H1 (cell line): ENCODE data around the gene FOXC1. TPM values are rescaled to one million over a fixed set of nuclear protein-coding genes. Genes with fewer than 3 reads are reported as not detected.

Experiments
- CTCF ChIA-PET: fragments of 300-600 bp; sonication (Branson Sonifier 250); formaldehyde crosslinking; loops from one replicate; lab custom pipeline; 2021; ENCODE audit not compliant: partially characterized antibody; lab: Charles Lee
- POLR2A ChIA-PET: fragments of 300-600 bp; sonication (Branson Sonifier 250); formaldehyde crosslinking; loops from one replicate; lab custom pipeline; 2021; ENCODE audit warnings: inconsistent platforms; ENCODE audit not compliant: partially characterized antibody; lab: Charles Lee
- DNase-seq, 2 experiments: peaks; one replicate each; pipeline versions ENCODE4 v3.0.0 to v3.0.0-alpha.2; 2010 to 2022; ENCODE audit warnings: low spot score in 2 of 2, low read depth in 1 of 2, mixed read lengths in 1 of 2
- FAIRE-seq: peaks from 2 replicates; lab custom pipeline; 2011; peaks lifted over from hg19 to GRCh38; lab: Jason Lieb, UNC
- H2AFZ ChIP-seq: 2 replicates; pipeline ENCODE4 v1.8.1; 2012; ENCODE audit warnings: low read length, inconsistent platforms
- H2AK5ac ChIP-seq: 2 replicates; pipeline ENCODE4 v1.6.1; 2013; ENCODE audit warnings: low read depth, low read length
- H2BK120ac ChIP-seq: replicated peaks from 2 replicates; pipeline ENCODE3; 2013; ENCODE audit warnings: low read depth, low read length, inconsistent platforms
- H2BK12ac ChIP-seq: 2 replicates; pipeline ENCODE4 v1.6.1; 2013; ENCODE audit warnings: low read depth, low read length
- H2BK15ac ChIP-seq: 2 replicates; pipeline ENCODE4 v1.6.1; 2013; ENCODE audit warnings: low read length
- H2BK20ac ChIP-seq: 2 replicates; pipeline ENCODE4 v1.6.1; 2013; ENCODE audit warnings: low read length
- H2BK5ac ChIP-seq: 2 replicates; pipeline ENCODE4 v1.6.1; 2013; ENCODE audit warnings: low read depth, low read length
- H3K14ac ChIP-seq: 2 replicates; pipeline ENCODE4 v1.6.1; 2013; ENCODE audit warnings: inconsistent platforms; ENCODE audit not compliant: insufficient read length
- H3K18ac ChIP-seq: 2 replicates; pipeline ENCODE4 v1.6.1; 2013; ENCODE audit warnings: low read length; ENCODE audit errors: extremely low read depth
- H3K23ac ChIP-seq: 2 replicates; pipeline ENCODE4 v1.6.1; 2013; ENCODE audit warnings: inconsistent platforms; ENCODE audit not compliant: insufficient read length
- H3K23me2 ChIP-seq: 2 replicates; pipeline ENCODE4 v1.6.1; 2013; ENCODE audit warnings: low read depth, low read length
- H3K27ac ChIP-seq: 2 replicates; pipeline ENCODE4 v1.6.1; 2011; ENCODE audit warnings: low read depth, low read length, inconsistent platforms
- H3K27me3 ChIP-seq, 4 experiments: replicated peaks in 1 of 4; 1 replicate in 1 of 4; 2 replicates in 3 of 4; pipeline versions ENCODE4 v1.6.1 to v1.8.1; 2011 to 2013; ENCODE audit warnings: low read length in 3 of 4, mild to moderate bottlenecking in 3 of 4, inconsistent platforms in 2 of 4, mixed read lengths in 2 of 4, moderate library complexity in 1 of 4; ENCODE audit not compliant: control insufficient read depth in 3 of 4, insufficient read depth in 3 of 4; ENCODE audit errors: extremely low read depth in 1 of 4
- H3K36me3 ChIP-seq, 4 experiments: 2 replicates each; pipeline versions ENCODE4 v1.6.1 to v1.8.1; 2011 to 2013; ENCODE audit warnings: mild to moderate bottlenecking in 4 of 4, low read length in 3 of 4, moderate library complexity in 2 of 4, control low read depth in 1 of 4, inconsistent platforms in 1 of 4; ENCODE audit not compliant: insufficient read depth in 4 of 4, control insufficient read depth in 2 of 4
- H3K4ac ChIP-seq: replicated peaks from 2 replicates; pipeline ENCODE3; 2013; ENCODE audit warnings: low read length, low read depth, mixed read lengths, inconsistent platforms; ENCODE audit not compliant: insufficient read length
- H3K4me1 ChIP-seq, 4 experiments: replicated peaks in 1 of 4; 1 replicate in 1 of 4; 2 replicates in 3 of 4; pipeline versions ENCODE4 v1.6.1 to v1.8.1; 2011 to 2013; ENCODE audit warnings: low read length in 3 of 4, inconsistent platforms in 2 of 4, mixed read lengths in 1 of 4; ENCODE audit not compliant: insufficient read depth in 4 of 4, control insufficient read depth in 3 of 4
- H3K4me2 ChIP-seq, 2 experiments: 2 replicates each; pipeline versions ENCODE4 v1.6.1 to v1.8.1; 2011 to 2013; ENCODE audit warnings: low read depth in 2 of 2, low read length in 2 of 2, control low read depth in 1 of 2, inconsistent platforms in 1 of 2, mild to moderate bottlenecking in 1 of 2; ENCODE audit not compliant: insufficient read depth in 1 of 2
- H3K4me3 ChIP-seq, 4 experiments: fragments of 200-600, 300-600 bp in 1 of 4; sonication (generic), shearing (Covaris generic), sonication (Bioruptor Twin) in 1 of 4; 2 replicates each; pipeline versions ENCODE4 v1.5.1 to v1.8.1; 2011 to 2016; ENCODE audit warnings: low read length in 4 of 4, low read depth in 3 of 4, control low read depth in 2 of 4, inconsistent platforms in 2 of 4, mild to moderate bottlenecking in 2 of 4, mixed read lengths in 1 of 4, moderate library complexity in 1 of 4; ENCODE audit not compliant: insufficient read depth in 2 of 4; ENCODE audit errors: extremely low read depth in 1 of 4
- H3K56ac ChIP-seq: replicated peaks from 2 replicates; pipeline ENCODE3; 2013; ENCODE audit warnings: low read depth, mild to moderate bottlenecking, mixed read lengths, low read length, inconsistent platforms; ENCODE audit not compliant: insufficient read length
- H3K79me1 ChIP-seq: 2 replicates; pipeline ENCODE4 v1.6.1; 2013; ENCODE audit warnings: low read depth, low read length, control low read depth
- H3K79me2 ChIP-seq, 2 experiments: 2 replicates each; pipeline versions ENCODE4 v1.6.1 to v1.8.1; 2012 to 2013; ENCODE audit warnings: low read length in 2 of 2, mild to moderate bottlenecking in 2 of 2, inconsistent platforms in 1 of 2; ENCODE audit not compliant: insufficient read depth in 2 of 2, control insufficient read depth in 1 of 2
- H3K9ac ChIP-seq, 4 experiments: replicated peaks in 1 of 4; 1 replicate in 1 of 4; 2 replicates in 3 of 4; pipeline versions ENCODE4 v1.6.1 to v1.8.1; 2011 to 2013; ENCODE audit warnings: low read depth in 3 of 4, low read length in 3 of 4, control low read depth in 2 of 4, mild to moderate bottlenecking in 2 of 4, moderate library complexity in 2 of 4, inconsistent platforms in 1 of 4; ENCODE audit errors: extremely low read depth in 1 of 4
- H3K9me3 ChIP-seq, 2 experiments: 2 replicates each; pipeline versions ENCODE4 v1.6.1 to v1.8.1; 2012 to 2013; ENCODE audit warnings: mild to moderate bottlenecking in 2 of 2, moderate library complexity in 2 of 2, control low read depth in 1 of 2, inconsistent platforms in 1 of 2, low read depth in 1 of 2, low read length in 1 of 2, mixed read lengths in 1 of 2; ENCODE audit not compliant: insufficient read depth in 2 of 2
- H4K20me1 ChIP-seq, 2 experiments: replicated peaks in 1 of 2; 2 replicates each; pipeline versions ENCODE3 to v1.8.1; 2011 to 2013; ENCODE audit warnings: inconsistent platforms in 2 of 2, low read length in 2 of 2, mild to moderate bottlenecking in 1 of 2; ENCODE audit not compliant: insufficient read depth in 2 of 2, control insufficient read depth in 1 of 2
- H4K5ac ChIP-seq: 2 replicates; pipeline ENCODE4 v1.6.1; 2013; ENCODE audit warnings: low read length, low read depth, mixed read lengths, inconsistent platforms; ENCODE audit not compliant: insufficient read length
- H4K8ac ChIP-seq: 2 replicates; pipeline ENCODE4 v1.8.0; 2013; ENCODE audit warnings: mild to moderate bottlenecking, moderate library complexity, low read length, inconsistent platforms; ENCODE audit not compliant: insufficient read depth; ENCODE audit errors: extremely low read depth
- H4K91ac ChIP-seq: replicated peaks from 2 replicates; pipeline ENCODE3; 2013; ENCODE audit warnings: low read length, mixed read lengths, inconsistent platforms; ENCODE audit not compliant: insufficient read length
- KDM5A ChIP-seq: fragments of 200-600 bp; IDR thresholded peaks from 2 replicates; pipeline ENCODE4 v1.7.1; 2012; ENCODE audit warnings: mild to moderate bottlenecking, low read length, inconsistent platforms, mixed read lengths
- MAFK ChIP-seq: IDR thresholded peaks from 2 replicates; pipeline ENCODE4 v1.6.1; 2012; ENCODE audit warnings: low read depth, mild to moderate bottlenecking, improper control_type of control experiment, low read length
- SP1 ChIP-seq: IDR thresholded peaks from 2 replicates; pipeline ENCODE4 v1.6.1; 2011; ENCODE audit warnings: low read depth, low read length
- WGBS, 2 experiments: shearing (Covaris generic) in 1 of 2; methylation state at CpG; one replicate each; pipeline versions ENCODE4 v1.1.6 to v1.1.7; 2013 to 2015; ENCODE audit warnings: low lambda C conversion rate in 2 of 2, mixed read lengths in 2 of 2, inconsistent platforms in 1 of 2, low coverage in 1 of 2, missing lambda C conversion rate in 1 of 2; ENCODE audit not compliant: insufficient replicate concordance in 2 of 2, insufficient coverage in 1 of 2, insufficient read length in 1 of 2; ENCODE audit errors: extremely low coverage in 1 of 2, missing lambda C conversion rate in 1 of 2; 5-methylcytosine and 5-hydroxymethylcytosine counted together
- polyA plus RNA-seq, 7 experiments: library from polyadenylated mRNA; depleted of rRNA in 3 of 7; stranded (reverse) in 5 of 7; unstranded in 2 of 7; fragments of >200 nt in 5 of 7; fragments of 200-250 nt in 2 of 7; gene quantifications; 1 replicate in 5 of 7; 2 replicates in 1 of 7; 4 replicates in 1 of 7; pipeline versions ENCODE4 v1.2.1 to v1.2.3, GENCODE V29; 2011 to 2013; ENCODE audit warnings: missing spikeins in 2 of 7, mixed read lengths in 2 of 7
- total RNA-seq: library from RNA; stranded (reverse); fragmentation: NEBNext Ultra II Directional; extraction: Animal tissue kit (Norgen Biotek cat#: 25700); gene quantifications from 2 replicates; pipeline ENCODE4 v1.2.1, GENCODE V29; 2021

FOXC1 gene
- total and polyA plus RNA-seq, 2 of the 8 experiments (the other 6 are each of a cell fraction or from before 2014, with no cell fraction given), result 0.22 TPM; not detected in 1

GRCh38 chr6:1574083-1574761 lies 35.5 kb upstream of the FOXC1 start:
- no peak overlapping the region for H3K4me3 ChIP-seq
- H3K27ac ChIP-seq, result no peak overlapping the region
- H3K56ac ChIP-seq, result no peak overlapping the region
- peak overlapping the region; percentile 63; the same call in 1 of the 2 replicates for H2AFZ ChIP-seq
- H2BK15ac ChIP-seq, result no peak overlapping the region
- no peak overlapping the region for H3K23ac ChIP-seq
- H3K4ac ChIP-seq, result no peak overlapping the region
- H3K79me1 ChIP-seq, result no peaks in the 10 kb centered on the region
- no peak overlapping the region; the same call in 1 of the 2 replicates for H3K18ac ChIP-seq
- CTCF ChIA-PET, result interaction anchor here (0.6 to 4.3 kb wide), 13 partner anchors 11 to 1031 kb away, joined by 3 to 20 read pairs (median 4); no protein-coding TSS in a partner anchor
- DNase-seq, result peak in 1 of 2 experiments; percentile 40
- no peak overlapping the region for H3K9ac ChIP-seq
- no peak overlapping the region for H2BK5ac ChIP-seq
- no peaks in the 10 kb centered on the region for H3K9me3 ChIP-seq
- peaks cover 0 to 8% (median 4%) of the 10 kb centered on the region in 4 experiments; a peak in 4 of 7 replicates for H3K4me1 ChIP-seq
- no peak overlapping the region for H2AK5ac ChIP-seq
- peak; percentile 68; the same call in 1 of the 2 replicates for TF ChIP-seq MAFK
- no peak for TF ChIP-seq KDM5A
- peak; percentile 86 for TF ChIP-seq SP1
- TF ChIP-seq, all 59 proteins: peak for 2
- no peak for FAIRE-seq
- Histone ChIP-seq H3K4me2 (peak overlapping the region in 1 of 2 experiments; percentile 17; a peak in 1 of 4 replicates), H4K5ac (no peak overlapping the region), H2BK120ac (no peak overlapping the region), H4K91ac (no peak overlapping the region), H3K36me3 (no peaks in the 10 kb centered on the region), H2BK12ac (no peak overlapping the region), H3K27me3 (peaks cover 0 to 3% (median 0%) of the 10 kb centered on the region in 4 experiments; a peak in 1 of 7 replicates), H3K23me2 (no peaks in the 10 kb centered on the region), H3K79me2 (no peaks in the 10 kb centered on the region), H4K8ac (peak overlapping the region; percentile 88; the same call in 1 of the 2 replicates), H2BK20ac (no peak overlapping the region), H4K20me1 (no peaks in the 10 kb centered on the region), H3K14ac (no peak overlapping the region)
- 83% methylated on average over 13 of the region's 13 CpGs; no CpG with 5 or more reads in 1 of the 2 experiments for WGBS, 2 experiments
- POLR2A ChIA-PET, result no interaction called here
